ENCODE measurements around the gene ZNF573. TPM values are rescaled to one million over a fixed set of nuclear protein-coding genes. Genes with fewer than 3 reads are reported as not detected.

Gene ZNF573
- polyA plus RNA-seq, 3 donors, result 1.1 to 3.1 (median 1.5) TPM

DNA sequence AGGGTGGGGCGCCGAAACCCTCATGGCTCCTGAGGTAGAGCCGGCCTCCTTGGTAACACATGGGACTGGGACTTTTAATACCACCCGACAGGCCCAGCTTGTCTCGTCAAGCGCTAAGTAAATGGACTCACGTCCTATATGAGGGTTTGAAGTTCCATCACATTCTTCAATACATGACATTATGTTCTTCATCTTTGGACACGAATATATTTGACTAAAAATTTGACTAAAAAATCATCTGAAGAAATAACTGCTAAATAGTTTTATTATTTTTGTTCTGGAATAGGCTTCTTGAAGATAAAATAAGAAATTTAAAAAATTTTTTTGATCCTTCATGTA lies 59.5 kb downstream of the ZNF573 start:
- Mint-ChIP-seq H3K36me3 (peaks cover 2 to 3% of the 10 kb centered on the region in 2 donors), H3K9me3 (peaks cover 5 to 38% (median 32%) of the 10 kb centered on the region in 7 donors), H3K4me1 (peaks cover 14% of the 10 kb centered on the region), H3K27me3 (ENCODE audit: low read depth in 3 of 3) (peaks cover 2 to 4% (median 2%) of the 10 kb centered on the region in 3 donors), H3K27ac (peak overlapping the region in 1 of 7 donors; percentile 66), H3K4me3 (peak overlapping the region; percentile 93 to 94)
- peaks cover 8 to 14% of the 10 kb centered on the region in 2 donors for H3K9me3 ChIP-seq (replicated peaks in 1 of 2; ENCODE audit: control insufficient read depth in 1 of 2, insufficient read depth in 1 of 2, low read length in 2 of 2)
- intact Hi-C loops (cut with micrococcal nuclease), result no loop called here
- H3K27ac ChIP-seq (ENCODE audit: low read depth in 1 of 2, low read length in 2 of 2), result peak overlapping the region in 1 of 2 donors; percentile 45
- TF ChIP-seq, protein P1, sequence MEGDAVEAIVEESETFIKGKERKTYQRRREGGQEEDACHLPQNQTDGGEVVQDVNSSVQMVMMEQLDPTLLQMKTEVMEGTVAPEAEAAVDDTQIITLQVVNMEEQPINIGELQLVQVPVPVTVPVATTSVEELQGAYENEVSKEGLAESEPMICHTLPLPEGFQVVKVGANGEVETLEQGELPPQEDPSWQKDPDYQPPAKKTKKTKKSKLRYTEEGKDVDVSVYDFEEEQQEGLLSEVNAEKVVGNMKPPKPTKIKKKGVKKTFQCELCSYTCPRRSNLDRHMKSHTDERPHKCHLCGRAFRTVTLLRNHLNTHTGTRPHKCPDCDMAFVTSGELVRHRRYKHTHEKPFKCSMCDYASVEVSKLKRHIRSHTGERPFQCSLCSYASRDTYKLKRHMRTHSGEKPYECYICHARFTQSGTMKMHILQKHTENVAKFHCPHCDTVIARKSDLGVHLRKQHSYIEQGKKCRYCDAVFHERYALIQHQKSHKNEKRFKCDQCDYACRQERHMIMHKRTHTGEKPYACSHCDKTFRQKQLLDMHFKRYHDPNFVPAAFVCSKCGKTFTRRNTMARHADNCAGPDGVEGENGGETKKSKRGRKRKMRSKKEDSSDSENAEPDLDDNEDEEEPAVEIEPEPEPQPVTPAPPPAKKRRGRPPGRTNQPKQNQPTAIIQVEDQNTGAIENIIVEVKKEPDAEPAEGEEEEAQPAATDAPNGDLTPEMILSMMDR (IDR thresholded peaks at IDR 0.05), result peak; percentile 16
- H3K4me3 ChIP-seq (replicated peaks in 1 of 3; ENCODE audit: low read depth in 2 of 3, low read length in 3 of 3), result peak overlapping the region; percentile 65 to 92 (median 73)
- peak overlapping the region; percentile 86 for H2AFZ ChIP-seq (ENCODE audit: insufficient read depth, low read depth, low read length, poor library complexity, severe bottlenecking)
- H3K79me2 ChIP-seq (ENCODE audit: insufficient read depth, low read length), result peaks cover 5% of the 10 kb centered on the region
- no peaks in the 10 kb centered on the region for H3K36me3 ChIP-seq (replicated peaks in 1 of 2; ENCODE audit: control insufficient read depth in 1 of 2, insufficient read depth in 2 of 2, low read length in 2 of 2)
- H3K9ac ChIP-seq (ENCODE audit: insufficient read depth, low read length, poor library complexity, severe bottlenecking), result peak overlapping the region; percentile 79
- DNase-seq, result no peak
- WGBS (ENCODE audit: insufficient coverage), result 0% methylated on average over 1 of the region's 8 CpGs
- peak overlapping the region; percentile 87 for H3K4me2 ChIP-seq (replicated peaks; ENCODE audit: extremely low read depth, low read length, poor library complexity, severe bottlenecking)
- H4K20me1 ChIP-seq (ENCODE audit: insufficient read depth, low read length), result no peaks in the 10 kb centered on the region
- peaks cover 8 to 15% of the 10 kb centered on the region in 2 donors for H3K4me1 ChIP-seq (ENCODE audit: control insufficient read depth in 1 of 2, insufficient read depth in 2 of 2, low read length in 2 of 2)
- no peaks in the 10 kb centered on the region for H3K27me3 ChIP-seq (ENCODE audit: control insufficient read depth in 2 of 2, insufficient read depth in 2 of 2, low read length in 2 of 2)

DNA sequence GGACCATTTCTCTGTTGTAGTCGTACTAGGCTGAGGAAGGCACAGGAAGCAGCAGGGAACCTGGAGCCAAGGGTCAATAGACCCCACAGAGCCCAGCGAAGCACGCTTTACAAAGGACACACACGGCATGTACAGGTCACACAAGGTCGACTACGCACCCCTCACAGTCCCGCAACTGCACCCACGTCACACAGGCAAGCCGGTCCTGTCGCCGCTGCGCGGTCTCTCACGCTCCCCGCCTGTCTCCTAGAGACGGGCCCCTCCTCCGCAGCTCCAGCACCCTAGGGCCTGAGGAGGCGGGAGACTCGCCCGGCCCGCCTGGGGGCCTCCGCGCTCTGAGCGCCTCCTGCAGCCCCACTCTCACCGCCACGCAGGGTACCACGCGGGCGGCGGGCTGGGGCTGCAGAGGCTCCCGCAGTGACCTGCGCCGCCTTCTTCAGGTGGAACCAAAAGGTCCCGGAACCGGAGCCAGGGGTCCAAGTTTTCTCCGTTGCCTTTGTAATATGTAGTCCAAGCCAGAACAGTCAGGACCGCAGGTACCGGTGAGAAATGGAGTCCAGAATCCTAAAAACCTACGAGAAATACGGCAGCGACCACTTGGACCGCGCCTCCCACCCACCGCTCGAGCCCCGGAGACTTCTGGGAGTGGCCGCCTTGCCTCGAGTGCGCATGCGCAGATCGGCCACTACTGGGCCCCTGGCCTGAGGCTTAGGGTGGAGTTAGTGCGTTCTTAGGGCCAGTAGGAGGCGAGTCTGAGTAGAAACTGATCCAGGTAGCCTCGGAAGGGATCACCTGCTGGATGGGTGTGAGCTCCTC lies 60.1 kb downstream of the ZNF573 start, which contains the start of gene ZNF607:
ZNF607 (minus strand) TSS at position 651 of the 816 bp plus-strand sequence. CDS start 8,143 bp downstream, outside the sequence.
- H3K4me3 ChIP-seq (replicated peaks in 1 of 3; ENCODE audit: low read depth in 2 of 3, low read length in 3 of 3), result peak within 1 kb of the TSS; percentile 65 to 92 (median 73)
- Mint-ChIP-seq H3K4me3 (peak within 1 kb of the TSS; percentile 93 to 94), H3K36me3 (peaks cover 2 to 5% of the 10 kb centered on the region in 2 donors), H3K27me3 (ENCODE audit: low read depth in 3 of 3) (peaks cover 2% of the 10 kb centered on the region in 3 donors), H3K27ac (peak within 1 kb of the TSS in 3 of 7 donors; percentile 66 to 82 (median 75)), H3K9me3 (peaks cover 8 to 38% (median 31%) of the 10 kb centered on the region in 7 donors), H3K4me1 (peaks cover 14% of the 10 kb centered on the region)
- intact Hi-C loops (cut with micrococcal nuclease), result no loop called here
- DNase-seq, result peak; percentile 34 to 48 (median 35)
- peak within 1 kb of the TSS; percentile 87 for H3K4me2 ChIP-seq (replicated peaks; ENCODE audit: extremely low read depth, low read length, poor library complexity, severe bottlenecking)
- H3K79me2 ChIP-seq (ENCODE audit: insufficient read depth, low read length), result peaks cover 5% of the 10 kb centered on the region
- peaks cover 14 to 15% of the 10 kb centered on the region in 2 donors for H3K9me3 ChIP-seq (replicated peaks in 1 of 2; ENCODE audit: control insufficient read depth in 1 of 2, insufficient read depth in 1 of 2, low read length in 2 of 2)
- no peaks in the 10 kb centered on the region for H3K36me3 ChIP-seq (replicated peaks in 1 of 2; ENCODE audit: control insufficient read depth in 1 of 2, insufficient read depth in 2 of 2, low read length in 2 of 2)
- under 1% methylated on average over 49 of the region's 54 CpGs for WGBS (ENCODE audit: insufficient coverage)
- peak within 1 kb of the TSS in 1 of 2 donors; percentile 45 for H3K27ac ChIP-seq (ENCODE audit: low read depth in 1 of 2, low read length in 2 of 2)
- H2AFZ ChIP-seq (ENCODE audit: insufficient read depth, low read depth, low read length, poor library complexity, severe bottlenecking), result peak within 1 kb of the TSS; percentile 86
- H4K20me1 ChIP-seq (ENCODE audit: insufficient read depth, low read length), result no peaks in the 10 kb centered on the region
- TF ChIP-seq, protein P1 (IDR thresholded peaks at IDR 0.05), result peak; percentile 30
- H3K4me1 ChIP-seq (ENCODE audit: control insufficient read depth in 1 of 2, insufficient read depth in 2 of 2, low read length in 2 of 2), result peaks cover 8 to 15% of the 10 kb centered on the region in 2 donors
- no peaks in the 10 kb centered on the region for H3K27me3 ChIP-seq (ENCODE audit: control insufficient read depth in 2 of 2, insufficient read depth in 2 of 2, low read length in 2 of 2)
- H3K9ac ChIP-seq (ENCODE audit: insufficient read depth, low read length, poor library complexity, severe bottlenecking), result peak within 1 kb of the TSS; percentile 79
